Mesothelial cell of epicardium (in vitro differentiated cells): ENCODE measurements around the gene PDIA5. TPM values are rescaled to one million over a fixed set of nuclear protein-coding genes. Genes with fewer than 3 reads are reported as not detected.

ENCODE experiments used
- DNase-seq, 2 experiments: peaks; one replicate each; pipeline ENCODE4 v3.0.0; 2021; ENCODE audit warnings: low spot score in 2 of 2; ENCODE audit not compliant: unreplicated experiment in 2 of 2
- H3K27ac Mint-ChIP-seq: 2 replicates; pipeline ENCODE4 v1.8.0; 2021; ENCODE audit warnings: mixed read lengths
- H3K27me3 Mint-ChIP-seq: 2 replicates; pipeline ENCODE4 v1.8.0; 2021; ENCODE audit warnings: low read depth, mixed read lengths
- H3K36me3 Mint-ChIP-seq: 2 replicates; pipeline ENCODE4 v1.8.0; 2021; ENCODE audit warnings: mixed read lengths
- H3K4me1 Mint-ChIP-seq: 2 replicates; pipeline ENCODE4 v1.8.0; 2021; ENCODE audit warnings: mixed read lengths
- H3K4me3 Mint-ChIP-seq: 2 replicates; pipeline ENCODE4 v1.8.0; 2021; ENCODE audit warnings: mild to moderate bottlenecking, moderate library complexity, mixed read lengths
- H3K9me3 Mint-ChIP-seq: 2 replicates; pipeline ENCODE4 v1.8.0; 2021; ENCODE audit warnings: mixed read lengths
- CTCF ChIP-seq: fragments of 200-600 bp; sonication (generic); IDR thresholded peaks from one replicate; pipeline ENCODE4 v1.5.0; 2021; ENCODE audit warnings: antibody characterized with exemption; ENCODE audit not compliant: unreplicated experiment
- total RNA-seq: library from RNA; stranded (reverse); gene quantifications from 3 replicates; pipeline ENCODE4 v1.2.1, GENCODE V29; 2021

Gene PDIA5
- total RNA-seq, 1 donor from 2014 or later, result 19.1 TPM

DNA sequence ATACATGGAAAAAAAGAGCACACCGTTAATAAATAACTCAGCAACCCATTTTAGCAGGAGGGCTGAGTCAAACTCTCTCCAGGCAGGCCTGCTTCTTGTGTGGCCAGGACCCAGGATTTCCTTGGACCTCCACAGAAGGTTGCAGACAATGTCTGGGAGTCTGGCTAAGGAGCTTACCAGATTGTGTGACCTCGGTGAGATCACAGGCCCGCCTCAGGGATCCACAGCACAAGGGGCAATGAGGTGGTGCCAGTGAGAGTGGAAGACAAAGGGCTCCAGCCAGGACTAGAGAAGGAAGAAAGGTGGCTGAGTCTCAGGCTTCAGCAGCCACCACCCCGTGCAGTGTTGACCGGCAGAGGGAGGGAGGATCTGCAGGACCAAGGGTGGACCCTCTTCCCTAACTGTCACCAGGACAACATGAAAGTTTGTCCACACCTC lies 102.7 kb downstream of the PDIA5 start:
- Mint-ChIP-seq H3K27me3 (no peaks in the 10 kb centered on the region), H3K4me3 (no peak overlapping the region), H3K27ac (no peak overlapping the region), H3K9me3 (peaks cover 17% of the 10 kb centered on the region), H3K36me3 (peaks cover 25% of the 10 kb centered on the region), H3K4me1 (no peaks in the 10 kb centered on the region)
- no peak for DNase-seq
- no peak for TF ChIP-seq CTCF

- no peak overlapping the region for H3K27ac Mint-ChIP-seq
- no peaks in the 10 kb centered on the region for H3K4me1 Mint-ChIP-seq
- H3K36me3 Mint-ChIP-seq, result peaks cover 21% of the 10 kb centered on the region
- DNase-seq, result no peak
- H3K9me3 Mint-ChIP-seq, result peaks cover 14% of the 10 kb centered on the region
- TF ChIP-seq CTCF, result no peak
- H3K27me3 Mint-ChIP-seq, result no peaks in the 10 kb centered on the region
- no peak overlapping the region for H3K4me3 Mint-ChIP-seq
These were observed 103.1 kb downstream of the PDIA5 start for GRCh38 chr3:123169930-123170329.

DNA sequence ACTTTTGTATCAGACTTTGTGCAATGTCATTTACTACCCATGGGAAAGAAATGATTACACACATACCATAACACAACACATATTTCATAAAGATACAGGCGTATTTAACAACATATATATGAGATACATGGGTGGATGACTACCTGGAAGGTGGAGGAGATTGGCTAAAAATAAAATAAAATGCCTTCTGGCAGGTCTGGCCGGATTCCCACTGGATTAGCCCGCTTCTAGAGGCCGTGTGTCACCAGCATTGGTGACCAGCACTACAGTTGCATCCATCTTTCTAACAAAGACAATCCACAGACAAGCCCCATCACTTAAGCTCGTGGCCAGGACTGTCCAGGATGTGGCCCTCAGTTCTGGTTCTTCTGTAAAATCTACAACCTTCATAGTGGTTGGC lies 114.0 kb downstream of the PDIA5 start:
- Mint-ChIP-seq H3K4me1 (no peaks in the 10 kb centered on the region), H3K9me3 (peaks cover 10% of the 10 kb centered on the region), H3K4me3 (no peak overlapping the region), H3K27me3 (no peaks in the 10 kb centered on the region), H3K36me3 (no peaks in the 10 kb centered on the region), H3K27ac (no peak overlapping the region)
- no peak for DNase-seq
- no peak for TF ChIP-seq CTCF

- Mint-ChIP-seq H3K4me3 (no peak overlapping the region), H3K27me3 (peaks cover 4% of the 10 kb centered on the region), H3K27ac (no peak overlapping the region), H3K9me3 (peaks cover 10% of the 10 kb centered on the region), H3K36me3 (no peaks in the 10 kb centered on the region), H3K4me1 (no peaks in the 10 kb centered on the region)
- TF ChIP-seq CTCF, result no peak
- no peak for DNase-seq
These were observed 119.9 kb downstream of the PDIA5 start for GRCh38 chr3:123186695-123187094.

DNA sequence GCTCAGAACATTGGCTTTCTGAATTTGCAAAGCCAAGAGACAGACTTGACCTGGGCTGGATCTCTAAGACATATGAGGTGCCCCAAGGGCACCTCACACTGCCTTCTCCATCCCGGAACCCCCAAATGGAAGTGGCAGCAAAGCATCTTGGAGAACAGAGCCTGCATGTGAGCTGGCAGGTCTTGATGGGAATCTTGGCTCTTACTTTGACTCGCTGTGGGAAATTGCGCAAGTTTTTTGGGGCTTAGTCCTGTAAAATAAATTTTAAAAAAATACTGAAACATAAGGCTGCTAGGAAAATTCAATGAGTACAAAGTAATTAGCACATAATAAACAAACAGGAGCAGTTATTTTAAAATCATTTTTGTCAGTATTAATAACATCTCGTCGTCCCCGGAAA lies 121.2 kb downstream of the PDIA5 start:
- H3K4me1 Mint-ChIP-seq, result no peaks in the 10 kb centered on the region
- peaks cover 4% of the 10 kb centered on the region for H3K27me3 Mint-ChIP-seq
- H3K27ac Mint-ChIP-seq, result no peak overlapping the region

More for the DNA sequence above, 121.2 kb downstream of the PDIA5 start:
- no peak for DNase-seq
- H3K4me3 Mint-ChIP-seq, result no peak overlapping the region
- H3K9me3 Mint-ChIP-seq, result no peaks in the 10 kb centered on the region
- H3K36me3 Mint-ChIP-seq, result no peaks in the 10 kb centered on the region
- TF ChIP-seq CTCF, result no peak
